Liver (tissue), 9 donors: ENCODE data around the gene MMP28. TPM values are rescaled to one million over a fixed set of nuclear protein-coding genes. Genes with fewer than 3 reads are reported as not detected.

Experiments used
- DNase-seq: peaks from one replicate; pipeline ENCODE4 v3.0.0-alpha.2; 2017; ENCODE audit warnings: low spot score
- H3K27ac ChIP-seq, 2 donors: one replicate each; pipeline ENCODE4 v1.7.0; 2013; ENCODE audit warnings: inconsistent platforms in 2 of 2, low read length in 2 of 2, control low read depth in 1 of 2, low read depth in 1 of 2, mild to moderate bottlenecking in 1 of 2
- H3K27me3 ChIP-seq, 4 donors: one replicate each; pipeline versions ENCODE4 v1.6.1 to v1.7.0; 2013; ENCODE audit warnings: low read length in 3 of 4, inconsistent platforms in 1 of 4, mild to moderate bottlenecking in 1 of 4, moderate library complexity in 1 of 4; ENCODE audit not compliant: control insufficient read depth in 4 of 4, insufficient read depth in 4 of 4
- H3K36me3 ChIP-seq, 4 donors: one replicate each; pipeline versions ENCODE4 v1.6.1 to v1.7.0; 2013; ENCODE audit warnings: low read length in 3 of 4, mild to moderate bottlenecking in 3 of 4, low read depth in 1 of 4, moderate library complexity in 1 of 4; ENCODE audit not compliant: control insufficient read depth in 4 of 4, insufficient read depth in 3 of 4
- H3K4me1 ChIP-seq, 4 donors: one replicate each; pipeline versions ENCODE4 v1.6.1 to v1.7.0; 2013; ENCODE audit warnings: low read length in 3 of 4, mild to moderate bottlenecking in 3 of 4, moderate library complexity in 1 of 4; ENCODE audit not compliant: control insufficient read depth in 4 of 4, insufficient read depth in 4 of 4
- H3K4me3 ChIP-seq, 3 donors: one replicate each; pipeline versions ENCODE4 v1.6.1 to v1.7.0; 2013; ENCODE audit warnings: low read length in 3 of 3, control low read depth in 1 of 3, low read depth in 1 of 3, mild to moderate bottlenecking in 1 of 3
- H3K9ac ChIP-seq, 2 donors: one replicate each; pipeline ENCODE4 v1.7.0; 2013; ENCODE audit warnings: low read length in 2 of 2, mild to moderate bottlenecking in 2 of 2, moderate library complexity in 2 of 2, control low read depth in 1 of 2, low read depth in 1 of 2
- H3K9me3 ChIP-seq, 4 donors: one replicate each; pipeline versions ENCODE4 v1.6.1 to v1.7.0; 2013; ENCODE audit warnings: low read length in 3 of 4; ENCODE audit not compliant: control insufficient read depth in 4 of 4
- ATF3 ChIP-seq: IDR thresholded peaks from 2 replicates; pipeline ENCODE4 v1.6.1; 2016; ENCODE audit warnings: antibody characterized with exemption
- EGR1 ChIP-seq, 2 donors: IDR thresholded peaks; 2 replicates each; pipeline ENCODE4 v1.6.1; 2016 to 2018; ENCODE audit warnings: antibody characterized with exemption in 2 of 2, low read depth in 2 of 2
- FOXA1 ChIP-seq: IDR thresholded peaks from 2 replicates; pipeline ENCODE4 v1.6.1; 2016; ENCODE audit warnings: antibody characterized with exemption
- FOXA2 ChIP-seq: IDR thresholded peaks from 2 replicates; pipeline ENCODE4 v1.6.1; 2016; ENCODE audit warnings: antibody characterized with exemption
- GABPA ChIP-seq, 2 donors: IDR thresholded peaks in 1 of 2; conservative IDR thresholded peaks in 1 of 2; 2 replicates each; pipeline ENCODE4 v1.6.1; 2016; ENCODE audit warnings: antibody characterized with exemption in 2 of 2, mild to moderate bottlenecking in 1 of 2, moderate library complexity in 1 of 2
- HNF4A ChIP-seq, 2 donors: conservative IDR thresholded peaks; 2 replicates each; pipeline ENCODE4 v1.6.1; 2016; ENCODE audit warnings: antibody characterized with exemption in 2 of 2, mild to moderate bottlenecking in 2 of 2
- HNF4G ChIP-seq: IDR thresholded peaks from 2 replicates; pipeline ENCODE4 v1.6.1; 2016; ENCODE audit warnings: antibody characterized with exemption
- JUND ChIP-seq, 2 donors: IDR thresholded peaks; 2 replicates each; pipeline ENCODE4 v1.6.1; 2016; ENCODE audit warnings: antibody characterized with exemption in 2 of 2
- MAX ChIP-seq: IDR thresholded peaks from 2 replicates; pipeline ENCODE4 v1.6.1; 2016; ENCODE audit warnings: antibody characterized with exemption
- NR2F2 ChIP-seq: IDR thresholded peaks from 2 replicates; pipeline ENCODE4 v1.6.1; 2016; ENCODE audit warnings: antibody characterized with exemption
- RAD21 ChIP-seq, 2 donors: IDR thresholded peaks; 2 replicates each; pipeline ENCODE4 v1.6.1; 2016; ENCODE audit warnings: antibody characterized with exemption in 2 of 2, mild to moderate bottlenecking in 2 of 2
- RXRA ChIP-seq, 2 donors: IDR thresholded peaks; 2 replicates each; pipeline ENCODE4 v1.6.1; 2017 to 2018; ENCODE audit warnings: antibody characterized with exemption in 2 of 2, mild to moderate bottlenecking in 1 of 2
- SP1 ChIP-seq: IDR thresholded peaks from 2 replicates; pipeline ENCODE4 v1.6.1; 2018; ENCODE audit warnings: antibody characterized with exemption, mild to moderate bottlenecking
- TAF1 ChIP-seq: conservative IDR thresholded peaks from 2 replicates; pipeline ENCODE4 v1.6.1; 2016; ENCODE audit warnings: antibody characterized with exemption, mild to moderate bottlenecking
- YY1 ChIP-seq: IDR thresholded peaks from 2 replicates; pipeline ENCODE4 v1.6.1; 2016; ENCODE audit warnings: antibody characterized with exemption, mild to moderate bottlenecking
- WGBS: extraction: QIAGEN DNeasy Blood & Tissue Kit; methylation state at CpG from one replicate; pipeline ENCODE4 v1.1.7; 2013; 5-methylcytosine and 5-hydroxymethylcytosine counted together
- polyA plus RNA-seq, 2 donors: library from polyadenylated mRNA; stranded (reverse) in 1 of 2; unstranded in 1 of 2; fragments of 200-250 nt in 1 of 2; fragments of >200 nt in 1 of 2; fragmentation: Nextera tagmentation in 1 of 2; extraction: Ambion mirVana in 1 of 2; gene quantifications; one replicate each; pipeline versions ENCODE4 v1.2.1 to v1.2.3, GENCODE V29; 2013 to 2015
- total RNA-seq, 2 donors: library from RNA; depleted of rRNA; stranded (reverse); fragments of >200 nt; gene quantifications; one replicate each; pipeline ENCODE4 v1.2.3, GENCODE V29; 2014
- TF ChIP-seq, protein P1 (sequence below): IDR thresholded peaks from 2 replicates; pipeline ENCODE4 v1.6.1; 2016; ENCODE audit warnings: antibody characterized with exemption, mild to moderate bottlenecking
- TF ChIP-seq, protein P2 (sequence below): IDR thresholded peaks from 2 replicates; pipeline ENCODE4 v1.6.1; 2016; ENCODE audit warnings: antibody characterized with exemption
- TF ChIP-seq, protein P3 (sequence below): fragments of 150-350 bp; IDR thresholded peaks from 2 replicates; pipeline ENCODE4 v1.5.1; 2017; ENCODE audit warnings: improper control_type of control experiment, low read depth, low read length; ENCODE audit not compliant: missing input control
- donor health status: healthy.
- donor health status: healthy.
- donor health status: healthy.
- donor health status: healthy.
- donor health status: healthy.

Gene MMP28
- total and polyA plus RNA-seq, 4 donors = 0.14 to 0.75 (median 0.44) TPM

GRCh38 chr17:35730400-35731005 lies 64.9 kb downstream of the MMP28 start:
- H3K9ac ChIP-seq = no peak overlapping the region
- H3K27me3 ChIP-seq = no peaks in the 10 kb centered on the region
- 91% methylated on average over 10 of the region's 10 CpGs for WGBS
- H3K4me1 ChIP-seq = peaks cover 0 to 9% (median 5%) of the 10 kb centered on the region in 4 donors
- H3K9me3 ChIP-seq = no peaks in the 10 kb centered on the region
- H3K27ac ChIP-seq = no peak overlapping the region
- no peak overlapping the region for H3K4me3 ChIP-seq
- no peak for TF ChIP-seq FOXA2
- TF ChIP-seq TAF1 = no peak
- TF ChIP-seq RAD21 (IDR thresholded peaks at IDR 0.05) = no peak
- no peak for TF ChIP-seq YY1
- peaks cover 0 to 5% (median 1%) of the 10 kb centered on the region in 4 donors for H3K36me3 ChIP-seq
- no peak for DNase-seq

DNA sequence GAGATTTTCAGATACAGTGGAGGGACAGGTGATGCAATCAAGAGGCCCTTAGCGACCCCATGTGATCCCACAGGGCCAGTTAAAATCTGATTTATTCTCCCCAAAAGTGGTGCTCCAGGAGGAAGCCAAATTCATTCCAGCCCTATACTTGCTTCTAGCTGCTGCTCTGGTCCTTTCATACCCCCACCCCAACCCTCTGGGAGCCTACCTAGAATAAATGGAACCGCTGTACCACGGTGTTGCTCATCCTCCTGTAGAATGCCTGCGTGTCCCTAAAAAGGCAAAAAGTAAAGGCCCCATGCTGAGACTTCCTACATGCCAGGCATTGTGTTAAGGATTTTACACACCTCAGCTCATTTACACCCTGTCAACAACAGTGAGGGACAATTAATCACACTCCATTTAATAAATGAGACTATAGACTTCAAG lies 66.0 kb downstream of the MMP28 start:
- DNase-seq = no peak
- peaks cover 0 to 9% (median 5%) of the 10 kb centered on the region in 4 donors for H3K4me1 ChIP-seq
- no peak for TF ChIP-seq FOXA1
- TF ChIP-seq RAD21 (IDR thresholded peaks at IDR 0.05) = no peak
- no peak for TF ChIP-seq JUND (IDR thresholded peaks at IDR 0.05)
- TF ChIP-seq EGR1 (IDR thresholded peaks at IDR 0.05; ENCODE audit: low read depth in 2 of 2) = no peak
- TF ChIP-seq NR2F2 = no peak
- TF ChIP-seq, protein P1, sequence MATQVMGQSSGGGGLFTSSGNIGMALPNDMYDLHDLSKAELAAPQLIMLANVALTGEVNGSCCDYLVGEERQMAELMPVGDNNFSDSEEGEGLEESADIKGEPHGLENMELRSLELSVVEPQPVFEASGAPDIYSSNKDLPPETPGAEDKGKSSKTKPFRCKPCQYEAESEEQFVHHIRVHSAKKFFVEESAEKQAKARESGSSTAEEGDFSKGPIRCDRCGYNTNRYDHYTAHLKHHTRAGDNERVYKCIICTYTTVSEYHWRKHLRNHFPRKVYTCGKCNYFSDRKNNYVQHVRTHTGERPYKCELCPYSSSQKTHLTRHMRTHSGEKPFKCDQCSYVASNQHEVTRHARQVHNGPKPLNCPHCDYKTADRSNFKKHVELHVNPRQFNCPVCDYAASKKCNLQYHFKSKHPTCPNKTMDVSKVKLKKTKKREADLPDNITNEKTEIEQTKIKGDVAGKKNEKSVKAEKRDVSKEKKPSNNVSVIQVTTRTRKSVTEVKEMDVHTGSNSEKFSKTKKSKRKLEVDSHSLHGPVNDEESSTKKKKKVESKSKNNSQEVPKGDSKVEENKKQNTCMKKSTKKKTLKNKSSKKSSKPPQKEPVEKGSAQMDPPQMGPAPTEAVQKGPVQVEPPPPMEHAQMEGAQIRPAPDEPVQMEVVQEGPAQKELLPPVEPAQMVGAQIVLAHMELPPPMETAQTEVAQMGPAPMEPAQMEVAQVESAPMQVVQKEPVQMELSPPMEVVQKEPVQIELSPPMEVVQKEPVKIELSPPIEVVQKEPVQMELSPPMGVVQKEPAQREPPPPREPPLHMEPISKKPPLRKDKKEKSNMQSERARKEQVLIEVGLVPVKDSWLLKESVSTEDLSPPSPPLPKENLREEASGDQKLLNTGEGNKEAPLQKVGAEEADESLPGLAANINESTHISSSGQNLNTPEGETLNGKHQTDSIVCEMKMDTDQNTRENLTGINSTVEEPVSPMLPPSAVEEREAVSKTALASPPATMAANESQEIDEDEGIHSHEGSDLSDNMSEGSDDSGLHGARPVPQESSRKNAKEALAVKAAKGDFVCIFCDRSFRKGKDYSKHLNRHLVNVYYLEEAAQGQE = no peak
- no peak for TF ChIP-seq TAF1
- TF ChIP-seq, protein P2, sequence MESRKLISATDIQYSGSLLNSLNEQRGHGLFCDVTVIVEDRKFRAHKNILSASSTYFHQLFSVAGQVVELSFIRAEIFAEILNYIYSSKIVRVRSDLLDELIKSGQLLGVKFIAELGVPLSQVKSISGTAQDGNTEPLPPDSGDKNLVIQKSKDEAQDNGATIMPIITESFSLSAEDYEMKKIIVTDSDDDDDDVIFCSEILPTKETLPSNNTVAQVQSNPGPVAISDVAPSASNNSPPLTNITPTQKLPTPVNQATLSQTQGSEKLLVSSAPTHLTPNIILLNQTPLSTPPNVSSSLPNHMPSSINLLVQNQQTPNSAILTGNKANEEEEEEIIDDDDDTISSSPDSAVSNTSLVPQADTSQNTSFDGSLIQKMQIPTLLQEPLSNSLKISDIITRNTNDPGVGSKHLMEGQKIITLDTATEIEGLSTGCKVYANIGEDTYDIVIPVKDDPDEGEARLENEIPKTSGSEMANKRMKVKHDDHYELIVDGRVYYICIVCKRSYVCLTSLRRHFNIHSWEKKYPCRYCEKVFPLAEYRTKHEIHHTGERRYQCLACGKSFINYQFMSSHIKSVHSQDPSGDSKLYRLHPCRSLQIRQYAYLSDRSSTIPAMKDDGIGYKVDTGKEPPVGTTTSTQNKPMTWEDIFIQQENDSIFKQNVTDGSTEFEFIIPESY = no peak
- TF ChIP-seq HNF4A (conservative IDR thresholded peaks at IDR 0.05) = no peak
- TF ChIP-seq SP1 = no peak
- TF ChIP-seq ATF3 = no peak
- no peak for TF ChIP-seq MAX
- TF ChIP-seq, protein P3, sequence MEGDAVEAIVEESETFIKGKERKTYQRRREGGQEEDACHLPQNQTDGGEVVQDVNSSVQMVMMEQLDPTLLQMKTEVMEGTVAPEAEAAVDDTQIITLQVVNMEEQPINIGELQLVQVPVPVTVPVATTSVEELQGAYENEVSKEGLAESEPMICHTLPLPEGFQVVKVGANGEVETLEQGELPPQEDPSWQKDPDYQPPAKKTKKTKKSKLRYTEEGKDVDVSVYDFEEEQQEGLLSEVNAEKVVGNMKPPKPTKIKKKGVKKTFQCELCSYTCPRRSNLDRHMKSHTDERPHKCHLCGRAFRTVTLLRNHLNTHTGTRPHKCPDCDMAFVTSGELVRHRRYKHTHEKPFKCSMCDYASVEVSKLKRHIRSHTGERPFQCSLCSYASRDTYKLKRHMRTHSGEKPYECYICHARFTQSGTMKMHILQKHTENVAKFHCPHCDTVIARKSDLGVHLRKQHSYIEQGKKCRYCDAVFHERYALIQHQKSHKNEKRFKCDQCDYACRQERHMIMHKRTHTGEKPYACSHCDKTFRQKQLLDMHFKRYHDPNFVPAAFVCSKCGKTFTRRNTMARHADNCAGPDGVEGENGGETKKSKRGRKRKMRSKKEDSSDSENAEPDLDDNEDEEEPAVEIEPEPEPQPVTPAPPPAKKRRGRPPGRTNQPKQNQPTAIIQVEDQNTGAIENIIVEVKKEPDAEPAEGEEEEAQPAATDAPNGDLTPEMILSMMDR = no peak
- TF ChIP-seq RXRA (IDR thresholded peaks at IDR 0.05) = no peak
- no peak for TF ChIP-seq HNF4G
- TF ChIP-seq GABPA (IDR thresholded peaks at IDR 0.05 in 1 of 2, conservative IDR thresholded peaks at IDR 0.05 in 1 of 2) = no peak
- TF ChIP-seq YY1 = no peak
- no peak for TF ChIP-seq FOXA2
- no peaks in the 10 kb centered on the region for H3K27me3 ChIP-seq
- no peaks in the 10 kb centered on the region for H3K9me3 ChIP-seq
- H3K9ac ChIP-seq = no peak overlapping the region
- no peak overlapping the region for H3K27ac ChIP-seq
- H3K4me3 ChIP-seq = no peak overlapping the region
- 89% methylated on average over 4 of the region's 4 CpGs for WGBS
- H3K36me3 ChIP-seq = peaks cover 0 to 13% (median 10%) of the 10 kb centered on the region in 4 donors
